ENCODE results near the gene CDH2.

DNA sequence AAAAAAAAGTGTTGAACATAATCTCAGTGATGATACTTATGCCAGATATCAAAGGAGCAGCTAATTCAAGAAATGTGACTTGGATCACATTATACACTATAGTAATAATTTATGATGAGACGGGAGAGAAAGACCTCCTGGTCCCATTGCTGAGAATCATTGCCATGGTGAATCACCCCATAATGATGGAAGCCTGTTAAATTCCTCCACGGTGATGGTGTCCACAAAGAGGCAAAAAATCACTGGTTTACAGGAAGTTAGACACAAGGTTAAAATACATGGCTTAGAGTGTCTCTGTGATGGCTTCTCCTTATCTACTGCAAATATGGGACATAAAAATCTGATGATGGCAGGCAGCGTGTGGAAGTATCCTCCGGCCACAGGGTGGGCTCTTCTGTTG is 210.0 kb downstream of the CDH2 start:
- TF ChIP-seq, protein P1, sequence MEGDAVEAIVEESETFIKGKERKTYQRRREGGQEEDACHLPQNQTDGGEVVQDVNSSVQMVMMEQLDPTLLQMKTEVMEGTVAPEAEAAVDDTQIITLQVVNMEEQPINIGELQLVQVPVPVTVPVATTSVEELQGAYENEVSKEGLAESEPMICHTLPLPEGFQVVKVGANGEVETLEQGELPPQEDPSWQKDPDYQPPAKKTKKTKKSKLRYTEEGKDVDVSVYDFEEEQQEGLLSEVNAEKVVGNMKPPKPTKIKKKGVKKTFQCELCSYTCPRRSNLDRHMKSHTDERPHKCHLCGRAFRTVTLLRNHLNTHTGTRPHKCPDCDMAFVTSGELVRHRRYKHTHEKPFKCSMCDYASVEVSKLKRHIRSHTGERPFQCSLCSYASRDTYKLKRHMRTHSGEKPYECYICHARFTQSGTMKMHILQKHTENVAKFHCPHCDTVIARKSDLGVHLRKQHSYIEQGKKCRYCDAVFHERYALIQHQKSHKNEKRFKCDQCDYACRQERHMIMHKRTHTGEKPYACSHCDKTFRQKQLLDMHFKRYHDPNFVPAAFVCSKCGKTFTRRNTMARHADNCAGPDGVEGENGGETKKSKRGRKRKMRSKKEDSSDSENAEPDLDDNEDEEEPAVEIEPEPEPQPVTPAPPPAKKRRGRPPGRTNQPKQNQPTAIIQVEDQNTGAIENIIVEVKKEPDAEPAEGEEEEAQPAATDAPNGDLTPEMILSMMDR (IDR thresholded peaks at IDR 0.05), result no peak
- TF ChIP-seq SIN3A (IDR thresholded peaks at IDR 0.05; ENCODE audit: borderline replicate concordance, insufficient read depth, low read depth, low read length), result no peak
- TF ChIP-seq TCF7L2 (IDR thresholded peaks at IDR 0.05; ENCODE audit: low read depth, low read length), result no peak
- TF ChIP-seq POLR2AphosphoS5 (IDR thresholded peaks at IDR 0.05; ENCODE audit: low read depth, low read length), result no peak
- TF ChIP-seq, protein P2, sequence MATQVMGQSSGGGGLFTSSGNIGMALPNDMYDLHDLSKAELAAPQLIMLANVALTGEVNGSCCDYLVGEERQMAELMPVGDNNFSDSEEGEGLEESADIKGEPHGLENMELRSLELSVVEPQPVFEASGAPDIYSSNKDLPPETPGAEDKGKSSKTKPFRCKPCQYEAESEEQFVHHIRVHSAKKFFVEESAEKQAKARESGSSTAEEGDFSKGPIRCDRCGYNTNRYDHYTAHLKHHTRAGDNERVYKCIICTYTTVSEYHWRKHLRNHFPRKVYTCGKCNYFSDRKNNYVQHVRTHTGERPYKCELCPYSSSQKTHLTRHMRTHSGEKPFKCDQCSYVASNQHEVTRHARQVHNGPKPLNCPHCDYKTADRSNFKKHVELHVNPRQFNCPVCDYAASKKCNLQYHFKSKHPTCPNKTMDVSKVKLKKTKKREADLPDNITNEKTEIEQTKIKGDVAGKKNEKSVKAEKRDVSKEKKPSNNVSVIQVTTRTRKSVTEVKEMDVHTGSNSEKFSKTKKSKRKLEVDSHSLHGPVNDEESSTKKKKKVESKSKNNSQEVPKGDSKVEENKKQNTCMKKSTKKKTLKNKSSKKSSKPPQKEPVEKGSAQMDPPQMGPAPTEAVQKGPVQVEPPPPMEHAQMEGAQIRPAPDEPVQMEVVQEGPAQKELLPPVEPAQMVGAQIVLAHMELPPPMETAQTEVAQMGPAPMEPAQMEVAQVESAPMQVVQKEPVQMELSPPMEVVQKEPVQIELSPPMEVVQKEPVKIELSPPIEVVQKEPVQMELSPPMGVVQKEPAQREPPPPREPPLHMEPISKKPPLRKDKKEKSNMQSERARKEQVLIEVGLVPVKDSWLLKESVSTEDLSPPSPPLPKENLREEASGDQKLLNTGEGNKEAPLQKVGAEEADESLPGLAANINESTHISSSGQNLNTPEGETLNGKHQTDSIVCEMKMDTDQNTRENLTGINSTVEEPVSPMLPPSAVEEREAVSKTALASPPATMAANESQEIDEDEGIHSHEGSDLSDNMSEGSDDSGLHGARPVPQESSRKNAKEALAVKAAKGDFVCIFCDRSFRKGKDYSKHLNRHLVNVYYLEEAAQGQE (IDR thresholded peaks at IDR 0.05; ENCODE audit: insufficient read depth in 1 of 2, low read depth in 2 of 2, low read length in 1 of 2), result no peak
